Ovary (tissue), 10 donors: ENCODE results near the gene EYA4. TPM values are rescaled to one million over a fixed set of nuclear protein-coding genes. Genes with fewer than 3 reads are reported as not detected.

Experiments used
- DNase-seq, 5 donors: peaks; one replicate each; pipeline ENCODE4 v3.0.0-alpha.2; 2019 to 2020
- H3K27ac ChIP-seq, 2 donors: fragments of 200-600 bp; one replicate each; pipeline versions ENCODE4 v1.5.1 to v1.8.0; 2019 to 2022
- H3K27me3 ChIP-seq: fragments of 200-600 bp; one replicate; pipeline ENCODE4 v1.8.0; 2022
- H3K36me3 ChIP-seq: fragments of 200-600 bp; sonication (generic); one replicate; pipeline ENCODE4 v1.5.1; 2019
- H3K4me1 ChIP-seq: one replicate; pipeline ENCODE4 v1.8.1; 2013; ENCODE audit warnings: mild to moderate bottlenecking, moderate library complexity; ENCODE audit not compliant: insufficient read depth
- H3K4me3 ChIP-seq: fragments of 200-600 bp; sonication (generic); one replicate; pipeline ENCODE4 v1.5.1; 2017
- H3K9me3 ChIP-seq, 2 donors: fragments of 200-600 bp in 1 of 2; sonication (generic) in 1 of 2; one replicate each; pipeline versions ENCODE4 v1.5.1 to v1.8.1; 2013 to 2019; ENCODE audit warnings: mild to moderate bottlenecking in 1 of 2, moderate library complexity in 1 of 2
- CTCF ChIP-seq, 3 donors: fragments of 450-650 bp in 2 of 3; fragments of 200-600 bp in 1 of 3; IDR thresholded peaks; one replicate each; pipeline versions ENCODE4 v1.5.1 to v1.8.0; 2016 to 2022; ENCODE audit warnings: antibody characterized with exemption in 3 of 3, mild to moderate bottlenecking in 1 of 3
- EP300 ChIP-seq: sonication (generic); formaldehyde crosslinking; IDR thresholded peaks from one replicate; pipeline ENCODE4 v1.6.1; 2017; ENCODE audit warnings: antibody characterized with exemption
- POLR2A ChIP-seq: fragments of 450-650 bp; IDR thresholded peaks from one replicate; pipeline ENCODE4 v1.6.1; 2017; ENCODE audit warnings: antibody characterized with exemption, mild to moderate bottlenecking, moderate library complexity
- WGBS, 3 donors: extraction: QIAGEN DNeasy Blood & Tissue Kit in 1 of 3; methylation state at CpG; one replicate each; pipeline versions ENCODE4 v1.1.5 to v1.1.7; 2013 to 2017; 5-methylcytosine and 5-hydroxymethylcytosine counted together
- intact Hi-C, 4 donors: fragments of 100-400 bp; cut with DNase I; formaldehyde crosslinking; loops; one replicate each; pipeline versions ENCODE4 v1.11.0 to v1.15.1; 2022 to 2023
- long read RNA-seq, 3 donors: library from polyadenylated mRNA in 2 of 3; unstranded in 2 of 3; transcript quantifications; one replicate each; pipeline ENCODE4 v2.0.0 and lab custom pipeline, GENCODE V29; 2021 to 2026
- polyA plus RNA-seq, 2 donors: library from polyadenylated mRNA; stranded (reverse); fragments of 200-250 nt in 1 of 2; fragments of 350-450 nt in 1 of 2; fragmentation: Illumina TruSeq in 1 of 2; extraction: RNeasy Lipid Tissue Mini Kit (QIAGEN cat#74804) in 1 of 2; gene quantifications; one replicate each; pipeline ENCODE4 v1.2.3, GENCODE V29; 2013 to 2014
- total RNA-seq, 7 donors: library from RNA; depleted of rRNA in 2 of 7; stranded (reverse); fragments of >200 nt in 2 of 7; fragmentation: NEBNext Ultra II Directional in 3 of 7; extraction: Animal tissue kit (Norgen Biotek cat#: 25700) in 3 of 7; gene quantifications; one replicate each; pipeline versions ENCODE4 v1.1.0 to v1.2.4, GENCODE V29; 2016 to 2023
- donor health status: DM: no; HTN: no; CAD: no; lungs with moderate emphysema.
- donor health status: DM: no; HTN: no; CAD: no.
- donor health status: Bipolar disorder and iron deficiency.
- donor health status: DM: yes; HTN: yes; CAD: no.
- donor health status: DM: no; HTN: no; CAD: no.
- donor health status: DM: yes; HTN: yes; CAD: no.

Gene EYA4
- total RNA-seq (10 to 100 TPM in 1 of 7 donors, 1 to 10 TPM in 4, under 1 TPM in 2; 0.12 to 17.8 (median 2.0) TPM), polyA plus RNA-seq (1 to 10 TPM in 1 of 2 donors, under 1 TPM in 1; 0.08 to 2.5 TPM)
- long read RNA-seq, donor 1, partial matches to known transcripts = 0 of 1 reads
- long read RNA-seq, donor 1, other reads (novel, unspliced or antisense) = 1 of 1 reads
- long read RNA-seq, donor 2 = 0 reads
- long read RNA-seq, donor 3, partial matches to known transcripts = 2 of 3 reads
- long read RNA-seq, donor 3, other reads (novel, unspliced or antisense) = 1 of 3 reads

- no peaks in the 10 kb centered on the region for H3K36me3 ChIP-seq
- H3K27ac ChIP-seq = no peak within 1 kb of the TSS
- TF ChIP-seq CTCF (IDR thresholded peaks at IDR 0.05) (no peak), POLR2A (no peak), EP300 (no peak)
- no peaks in the 10 kb centered on the region for H3K9me3 ChIP-seq
- DNase-seq = peak in 2 of 5 donors; percentile 29 to 30
- H3K4me3 ChIP-seq = peak within 1 kb of the TSS; percentile 25
- intact Hi-C loops = no loop called here
- H3K27me3 ChIP-seq = no peaks in the 10 kb centered on the region
- WGBS, 3 donors = 1% methylated on average over 53 to 84 of the region's 84 CpGs
- H3K4me1 ChIP-seq = peaks cover 8% of the 10 kb centered on the region
Measured at GRCh38 chr6:133241086-133241900, at the start of gene EYA4. TSS of gene EYA4 (plus strand) at chr6:133241357. CDS start at chr6:133274781, 33,424 bp downstream.

DNA sequence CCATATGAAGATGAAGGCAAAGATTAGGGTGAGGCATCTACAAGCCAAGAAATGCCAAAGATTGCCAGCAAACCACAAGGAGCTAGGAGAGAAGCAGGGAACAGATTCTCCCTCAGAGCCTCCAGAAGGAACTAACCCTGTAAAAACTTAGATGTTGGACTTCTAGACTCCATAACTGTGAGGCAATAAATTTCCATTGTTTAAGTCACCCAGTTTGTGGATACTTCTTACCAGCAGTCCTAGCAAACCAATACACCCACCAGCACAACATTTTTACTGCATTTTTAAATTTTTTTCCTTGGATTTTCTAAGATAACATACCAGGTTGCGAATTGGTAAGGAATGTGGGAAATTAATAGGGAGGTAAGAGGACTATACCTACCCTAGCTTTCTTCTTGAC, 47.8 kb upstream of the EYA4 start:
- intact Hi-C loops = no loop called here
- Histone ChIP-seq H3K9me3 (no peaks in the 10 kb centered on the region), H3K4me1 (no peaks in the 10 kb centered on the region), H3K27ac (no peak overlapping the region), H3K36me3 (no peaks in the 10 kb centered on the region), H3K4me3 (no peak overlapping the region), H3K27me3 (no peaks in the 10 kb centered on the region)
- DNase-seq = no peak
- WGBS, 3 donors = 88 to 94% (median 88%) methylated on average over 1 of the region's 1 CpG
- TF ChIP-seq EP300 = no peak
- no peak for TF ChIP-seq POLR2A
- TF ChIP-seq CTCF (IDR thresholded peaks at IDR 0.05) = no peak

GRCh38 chr6:133198725-133199124, 42.4 kb upstream of the EYA4 start:
- H3K4me1 ChIP-seq = no peaks in the 10 kb centered on the region
- no peaks in the 10 kb centered on the region for H3K9me3 ChIP-seq
- DNase-seq = no peak
- 75 to 88% (median 79%) methylated on average over 2 of the region's 2 CpGs for WGBS, 3 donors
- intact Hi-C loops = no loop called here
- no peak overlapping the region for H3K27ac ChIP-seq
- H3K4me3 ChIP-seq = no peak overlapping the region
- TF ChIP-seq EP300 = no peak
- TF ChIP-seq CTCF (IDR thresholded peaks at IDR 0.05) = no peak
- TF ChIP-seq POLR2A = no peak
- H3K27me3 ChIP-seq = no peaks in the 10 kb centered on the region
- H3K36me3 ChIP-seq = no peaks in the 10 kb centered on the region

GRCh38 chr6:133201231-133201630, 39.9 kb upstream of the EYA4 start:
- Histone ChIP-seq H3K27ac (no peak overlapping the region), H3K9me3 (no peaks in the 10 kb centered on the region), H3K4me1 (no peaks in the 10 kb centered on the region), H3K27me3 (no peaks in the 10 kb centered on the region), H3K36me3 (no peaks in the 10 kb centered on the region), H3K4me3 (no peak overlapping the region)
- TF ChIP-seq POLR2A = no peak
- TF ChIP-seq CTCF (IDR thresholded peaks at IDR 0.05) = no peak
- TF ChIP-seq EP300 = no peak
- WGBS, 3 donors = 85 to 88% (median 87%) methylated on average over 4 of the region's 4 CpGs
- DNase-seq = no peak
- intact Hi-C loops = no loop called here
